Uterus (tissue), 4 donors: ENCODE data around the gene HECTD2. TPM values are rescaled to one million over a fixed set of nuclear protein-coding genes. Genes with fewer than 3 reads are reported as not detected.
"Not testable (repeated sequence)": the region's sequence is repeated elsewhere in the genome, so short reads cannot be mapped to it uniquely, and the experiment has no call there.

ENCODE experiments used
- DNase-seq, 2 donors: peaks; one replicate each; pipeline ENCODE4 v3.0.0-alpha.2; 2019 to 2020
- H3K27ac ChIP-seq, 2 donors: fragments of 200-600 bp; sonication (generic); 1 replicate in 1 of 2; 2 replicates in 1 of 2; pipeline ENCODE4 v1.5.1; 2016 to 2018
- H3K27me3 ChIP-seq, 2 donors: fragments of 200-600 bp; sonication (generic); one replicate each; pipeline ENCODE4 v1.5.1; 2018 to 2019; ENCODE audit warnings: control low read depth in 1 of 2
- H3K36me3 ChIP-seq, 2 donors: fragments of 200-600 bp; sonication (generic); one replicate each; pipeline ENCODE4 v1.5.1; 2019; ENCODE audit warnings: control low read depth in 1 of 2
- H3K4me1 ChIP-seq, 2 donors: fragments of 200-600 bp; sonication (generic); one replicate each; pipeline ENCODE4 v1.5.1; 2018 to 2019; ENCODE audit warnings: control low read depth in 1 of 2
- H3K4me3 ChIP-seq, 2 donors: fragments of 200-600 bp; sonication (generic); 1 replicate in 1 of 2; 2 replicates in 1 of 2; pipeline ENCODE4 v1.5.1; 2018 to 2019; ENCODE audit warnings: mild to moderate bottlenecking in 1 of 2
- H3K9me3 ChIP-seq, 2 donors: fragments of 200-600 bp; sonication (generic); one replicate each; pipeline ENCODE4 v1.5.1; 2019; ENCODE audit warnings: control low read depth in 1 of 2
- CTCF ChIP-seq, 4 experiments: fragments of 200-600 bp in 2 of 4; fragments of 450-650 bp in 2 of 4; sonication (generic) in 2 of 4; IDR thresholded peaks; one replicate each; pipeline ENCODE4 v1.5.1; 2016 to 2019; ENCODE audit warnings: antibody characterized with exemption in 4 of 4, mild to moderate bottlenecking in 2 of 4, moderate library complexity in 1 of 4
- POLR2A ChIP-seq, 2 donors: fragments of 450-650 bp; IDR thresholded peaks; one replicate each; pipeline ENCODE4 v1.6.1; 2016; ENCODE audit warnings: antibody characterized with exemption in 2 of 2, mild to moderate bottlenecking in 1 of 2, moderate library complexity in 1 of 2
- intact Hi-C: fragments of 100-400 bp; cut with DNase I; formaldehyde crosslinking; loops from one replicate; pipeline ENCODE4 v1.15.1; 2023; ENCODE audit warnings: low total_unique reads
- total RNA-seq, 4 donors: library from RNA; depleted of rRNA in 3 of 4; stranded (reverse); fragments of >200 nt in 3 of 4; gene quantifications; one replicate each; pipeline versions ENCODE4 v1.1.0 to v1.2.4, GENCODE V29; 2014 to 2023
- donor health status: DM: yes; HTN: yes; CAD: no.

Gene HECTD2
- total RNA-seq, 4 donors from 2014 or later: 21.0 to 65.7 (median 33.2) TPM

GRCh38 chr10:91556691-91557566 lies 146.8 kb downstream of the HECTD2 start:
- intact Hi-C loops: no loop called here
- DNase-seq: no peak
- no peaks in the 10 kb centered on the region for H3K27me3 ChIP-seq

GRCh38 chr10:91557651-91558111 lies 147.5 kb downstream of the HECTD2 start:
- H3K27me3 ChIP-seq: no peaks in the 10 kb centered on the region
- H3K4me3 ChIP-seq: no peak overlapping the region
- intact Hi-C loops: no loop called here
- H3K9me3 ChIP-seq: no peaks in the 10 kb centered on the region
- TF ChIP-seq POLR2A (IDR thresholded peaks at IDR 0.05): no peak
- no peak for TF ChIP-seq CTCF (IDR thresholded peaks at IDR 0.05)
- DNase-seq: no peak
- H3K4me1 ChIP-seq: no peaks in the 10 kb centered on the region
- H3K27ac ChIP-seq: no peak overlapping the region
- H3K36me3 ChIP-seq: no peaks in the 10 kb centered on the region

More at GRCh38 chr10:91556691-91557566, 146.8 kb downstream of the HECTD2 start:
- Histone ChIP-seq H3K27ac (no peak overlapping the region), H3K4me1 (no peaks in the 10 kb centered on the region), H3K4me3 (no peak overlapping the region), H3K9me3 (no peaks in the 10 kb centered on the region), H3K36me3 (no peaks in the 10 kb centered on the region)
- TF ChIP-seq CTCF (IDR thresholded peaks at IDR 0.05) (no peak), POLR2A (IDR thresholded peaks at IDR 0.05) (no peak)

- Histone ChIP-seq H3K9me3 (no peaks in the 10 kb centered on the region), H3K27me3 (no peaks in the 10 kb centered on the region), H3K4me1 (no peaks in the 10 kb centered on the region), H3K27ac (no peak overlapping the region), H3K36me3 (no peaks in the 10 kb centered on the region), H3K4me3 (no peak overlapping the region)
- DNase-seq: no peak
- no peak for TF ChIP-seq POLR2A (IDR thresholded peaks at IDR 0.05)
- no peak for TF ChIP-seq CTCF (IDR thresholded peaks at IDR 0.05)
- intact Hi-C loops: no loop called here
These were observed 148.3 kb downstream of the HECTD2 start for GRCh38 chr10:91558473-91558872.

- no peaks in the 10 kb centered on the region for H3K9me3 ChIP-seq
- TF ChIP-seq CTCF (IDR thresholded peaks at IDR 0.05) (no peak), POLR2A (IDR thresholded peaks at IDR 0.05) (no peak)
- H3K27ac ChIP-seq: no peak overlapping the region
- no peak for DNase-seq
- intact Hi-C loops: no loop called here
- H3K4me3 ChIP-seq: no peak overlapping the region
- H3K36me3 ChIP-seq: no peaks in the 10 kb centered on the region
- no peaks in the 10 kb centered on the region for H3K4me1 ChIP-seq
- no peaks in the 10 kb centered on the region for H3K27me3 ChIP-seq
These were observed 149.0 kb downstream of the HECTD2 start for GRCh38 chr10:91559169-91559568.

- DNase-seq: no peak
- no peaks in the 10 kb centered on the region for H3K27me3 ChIP-seq
- intact Hi-C loops: no loop called here
- H3K9me3 ChIP-seq: no peaks in the 10 kb centered on the region
- TF ChIP-seq CTCF (IDR thresholded peaks at IDR 0.05) (no peak), POLR2A (IDR thresholded peaks at IDR 0.05) (no peak)
- no peaks in the 10 kb centered on the region for H3K36me3 ChIP-seq
- no peak overlapping the region for H3K27ac ChIP-seq
- H3K4me1 ChIP-seq: no peaks in the 10 kb centered on the region
- H3K4me3 ChIP-seq: no peak overlapping the region
These were observed 149.6 kb downstream of the HECTD2 start for GRCh38 chr10:91559750-91560149.

GRCh38 chr10:91560827-91561226 lies 150.7 kb downstream of the HECTD2 start:
- H3K36me3 ChIP-seq, intact Hi-C loops, H3K4me3 ChIP-seq, H3K4me1 ChIP-seq, H3K27me3 ChIP-seq, DNase-seq, H3K9me3 ChIP-seq, H3K27ac ChIP-seq: not testable (repeated sequence)
